B cell (primary cell): ENCODE data around the gene CCDC170.

Experiments
- EZH2 ChIP-seq: IDR thresholded peaks from 2 replicates; pipeline ENCODE4 v1.6.1; 2012; ENCODE audit warnings: borderline replicate concordance, low read depth, mild to moderate bottlenecking, moderate library complexity, low read length; ENCODE audit not compliant: insufficient read depth, poor library complexity, severe bottlenecking
- TF ChIP-seq, protein P1 (sequence below): fragments of 200-600 bp; IDR thresholded peaks from one replicate; pipeline ENCODE4 v1.8.0; 2022; ENCODE audit warnings: antibody characterized with exemption, mild to moderate bottlenecking

DNA sequence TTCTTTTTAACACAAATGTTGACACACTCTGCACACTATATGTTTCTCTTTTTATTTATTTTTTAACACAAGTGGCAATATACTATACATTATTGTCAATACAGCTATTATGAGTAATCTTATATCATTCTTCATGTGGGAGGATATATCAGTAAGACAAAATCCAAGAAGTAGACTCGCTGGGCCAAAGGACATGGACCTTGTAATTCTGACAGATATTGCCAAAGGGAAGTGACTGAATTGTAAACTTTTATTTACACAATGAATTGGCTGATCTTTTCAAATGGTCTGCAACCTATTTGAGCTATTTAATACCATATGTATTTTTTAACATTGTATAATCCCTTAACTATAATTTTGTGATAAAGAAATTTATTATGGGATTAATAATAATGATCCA lies 56.0 kb downstream of the CCDC170 start:
- TF ChIP-seq, protein P1, sequence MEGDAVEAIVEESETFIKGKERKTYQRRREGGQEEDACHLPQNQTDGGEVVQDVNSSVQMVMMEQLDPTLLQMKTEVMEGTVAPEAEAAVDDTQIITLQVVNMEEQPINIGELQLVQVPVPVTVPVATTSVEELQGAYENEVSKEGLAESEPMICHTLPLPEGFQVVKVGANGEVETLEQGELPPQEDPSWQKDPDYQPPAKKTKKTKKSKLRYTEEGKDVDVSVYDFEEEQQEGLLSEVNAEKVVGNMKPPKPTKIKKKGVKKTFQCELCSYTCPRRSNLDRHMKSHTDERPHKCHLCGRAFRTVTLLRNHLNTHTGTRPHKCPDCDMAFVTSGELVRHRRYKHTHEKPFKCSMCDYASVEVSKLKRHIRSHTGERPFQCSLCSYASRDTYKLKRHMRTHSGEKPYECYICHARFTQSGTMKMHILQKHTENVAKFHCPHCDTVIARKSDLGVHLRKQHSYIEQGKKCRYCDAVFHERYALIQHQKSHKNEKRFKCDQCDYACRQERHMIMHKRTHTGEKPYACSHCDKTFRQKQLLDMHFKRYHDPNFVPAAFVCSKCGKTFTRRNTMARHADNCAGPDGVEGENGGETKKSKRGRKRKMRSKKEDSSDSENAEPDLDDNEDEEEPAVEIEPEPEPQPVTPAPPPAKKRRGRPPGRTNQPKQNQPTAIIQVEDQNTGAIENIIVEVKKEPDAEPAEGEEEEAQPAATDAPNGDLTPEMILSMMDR: no peak
- no peak for TF ChIP-seq EZH2
